Measurements from ENCODE around the gene F8A1. TPM values are rescaled to one million over a fixed set of nuclear protein-coding genes. Genes with fewer than 3 reads are reported as not detected.

Gene F8A1
- total RNA-seq, 1 donor from 2014 or later = 2.6 TPM

Small RNAs within 50 kb of the gene (small RNA-seq; reads per million reads assigned to genes)
- not detected for gene MIR1184-1 (ENCODE audit: low replicate concordance)

Other genes starting within 250 kb of the F8A1 start
- not detected for gene CTAG2, start 232.8 kb upstream of the F8A1 start, total RNA-seq
- 9.0 TPM for gene GAB3, start 135.3 kb upstream of the F8A1 start, total RNA-seq
- gene DKC1, start 123.5 kb upstream of the F8A1 start, total RNA-seq = 32.2 TPM
- 21.2 TPM for gene MPP1, start 80.9 kb upstream of the F8A1 start, total RNA-seq
- gene SMIM9, start 51.7 kb upstream of the F8A1 start, total RNA-seq = not detected
- gene F8, start 136.4 kb downstream of the F8A1 start, total RNA-seq = 7.3 TPM
- gene FUNDC2, start 140.5 kb downstream of the F8A1 start, total RNA-seq = 59.4 TPM
- 13.0 TPM for gene CMC4, start 184.8 kb downstream of the F8A1 start, total RNA-seq
- 1.7 TPM for gene MTCP1, start 184.8 kb downstream of the F8A1 start, total RNA-seq
- gene BRCC3, start 185.2 kb downstream of the F8A1 start, total RNA-seq = 18.2 TPM